Pulmonary artery endothelial cell (primary cell): ENCODE results near the gene ZC2HC1B. TPM values are rescaled to one million over a fixed set of nuclear protein-coding genes. Genes with fewer than 3 reads are reported as not detected.

Experiments
- DNase-seq: peaks from one replicate; pipeline ENCODE4 v3.0.0-alpha.2; 2011; ENCODE audit warnings: low read depth, low spot score
- total RNA-seq: library from RNA; depleted of rRNA; stranded (reverse); fragments of >200 nt; gene quantifications from 2 replicates; pipeline ENCODE4 v1.2.3, GENCODE V29; 2014

The ZC2HC1B gene
- total RNA-seq, 1 donor from 2014 or later: not detected

DNA sequence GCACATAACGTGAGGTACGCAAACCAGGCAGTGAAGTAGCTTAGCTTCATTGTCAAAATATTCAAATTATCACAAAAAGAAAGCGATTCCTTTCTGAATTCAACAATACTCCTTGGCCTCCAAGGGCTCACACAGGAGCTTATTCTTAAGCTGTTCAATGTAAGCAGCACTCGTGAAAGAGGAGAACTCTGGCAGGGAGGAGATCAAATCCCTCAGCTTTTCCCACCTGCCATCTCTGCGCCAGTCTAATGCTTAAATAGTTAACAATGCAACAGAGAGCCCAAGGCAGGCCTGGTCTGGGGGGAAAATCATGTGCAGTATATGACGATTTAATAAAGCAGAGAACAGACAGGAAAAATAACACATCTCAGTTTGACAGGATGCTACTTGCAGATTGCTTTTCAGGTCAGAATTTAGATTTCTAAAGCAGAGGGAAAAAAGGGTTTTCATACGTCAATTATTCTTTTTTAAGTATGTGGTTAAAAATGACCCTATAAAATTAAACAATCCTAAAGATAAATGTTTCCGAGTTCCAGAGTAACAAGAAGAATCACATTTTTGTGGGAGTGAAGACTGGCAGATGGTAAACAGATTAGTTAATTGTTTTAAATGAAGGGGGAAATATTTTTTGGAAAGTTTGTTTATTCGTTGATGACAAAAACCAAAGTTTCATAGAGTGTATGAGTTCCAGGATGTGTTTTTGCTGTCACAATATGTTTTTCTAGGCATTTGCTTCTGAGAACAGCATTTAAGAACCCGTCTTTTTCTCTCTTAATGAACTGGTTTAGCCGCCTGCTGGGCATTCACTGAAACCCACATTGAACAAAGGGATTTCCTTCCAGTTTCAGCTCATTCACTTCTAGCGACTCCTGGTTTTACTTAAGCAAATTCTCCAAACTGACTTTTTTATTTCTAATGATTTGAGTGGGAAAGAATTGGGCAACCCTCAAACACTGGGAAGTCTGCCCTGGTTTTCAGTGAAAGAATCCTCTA, 97.9 kb downstream of the ZC2HC1B start:
- DNase-seq: no peak

GRCh38 chr6:143963158-143963919, 99.1 kb downstream of the ZC2HC1B start:
- no peak for DNase-seq

- DNase-seq: no peak
Observed at GRCh38 chr6:143964674-143965081, 100.4 kb downstream of the ZC2HC1B start.

DNA sequence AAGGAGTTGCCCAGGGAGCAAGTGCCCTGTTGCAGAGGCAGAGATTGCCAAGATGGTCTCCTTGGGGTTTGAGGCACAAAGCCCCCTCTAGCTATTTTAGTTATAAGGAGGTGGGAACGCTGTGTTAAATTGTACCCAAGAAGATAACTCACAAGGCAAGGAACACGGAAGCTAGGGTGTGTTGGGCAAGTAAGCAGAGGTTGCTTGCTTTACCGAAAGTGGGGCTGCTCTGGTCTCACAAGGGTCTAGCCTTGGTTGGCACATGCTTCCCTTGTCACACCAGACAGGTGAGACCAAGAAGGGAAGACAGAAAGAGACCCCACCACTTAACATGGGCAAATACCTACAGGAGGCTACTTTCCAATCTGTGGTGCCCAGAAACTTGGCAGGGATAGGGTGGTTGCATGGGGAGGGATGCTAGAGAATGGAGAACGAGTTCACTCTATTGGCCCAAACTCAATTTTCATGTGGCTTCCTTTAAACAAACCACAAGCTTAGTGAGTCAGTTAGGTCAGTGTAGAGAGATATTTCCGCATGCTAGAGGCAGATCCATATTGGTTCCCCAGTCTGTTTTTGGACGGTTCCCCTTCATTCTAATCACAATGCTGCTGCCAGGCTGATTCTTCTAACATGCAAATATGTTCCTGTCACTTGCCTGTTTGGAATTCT, 101.4 kb downstream of the ZC2HC1B start:
- DNase-seq: no peak

DNA sequence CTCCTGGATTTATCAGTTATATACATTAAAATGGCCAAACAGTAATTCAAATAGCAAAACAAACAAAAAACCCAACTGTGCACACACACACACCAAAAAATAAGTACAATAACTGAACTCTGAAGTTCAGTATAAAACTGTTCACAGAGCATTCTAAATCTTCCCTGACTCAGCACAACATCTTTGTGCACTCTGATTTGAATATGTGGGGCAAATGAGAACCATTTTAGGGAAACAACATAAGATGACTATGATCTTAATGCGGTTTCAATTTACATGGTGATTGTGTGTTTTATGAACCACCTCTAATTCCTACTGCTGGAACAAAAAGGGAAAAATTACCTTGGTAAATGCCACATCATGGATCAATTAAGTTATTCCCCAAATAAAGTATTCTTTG, 102.0 kb downstream of the ZC2HC1B start:
- no peak for DNase-seq

DNA sequence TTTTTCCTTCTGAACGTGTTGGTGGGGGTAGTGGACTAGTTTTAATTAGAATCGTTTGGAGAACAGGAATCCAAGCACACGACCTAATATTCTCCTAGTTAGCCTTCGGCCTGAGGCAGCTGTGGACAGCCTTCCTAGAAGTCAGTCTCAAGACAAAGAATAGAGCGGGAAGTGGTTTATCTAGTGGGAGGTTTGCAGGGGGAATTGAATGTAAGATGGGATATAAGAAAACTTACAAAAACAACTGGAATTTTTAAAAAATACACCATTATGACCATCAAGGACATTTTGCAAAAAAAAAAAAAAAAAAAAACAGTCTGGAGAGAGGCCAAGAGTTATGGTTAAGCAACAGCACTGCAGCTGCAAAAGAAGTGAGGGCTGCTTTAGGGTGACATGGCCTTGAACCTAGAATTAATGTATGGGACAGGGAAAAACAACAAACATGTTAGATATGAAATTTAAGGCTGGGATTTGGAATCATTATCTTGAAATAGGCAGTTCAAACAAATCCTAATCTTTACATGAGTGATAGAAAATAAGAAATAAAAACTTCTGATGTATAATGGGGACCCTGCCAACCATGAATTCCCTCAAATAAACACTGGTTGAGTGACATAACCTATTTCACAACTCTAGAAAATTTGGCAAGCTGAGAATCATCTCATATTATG, 103.6 kb downstream of the ZC2HC1B start:
- DNase-seq: no peak

- no peak for DNase-seq
Observed at GRCh38 chr6:143969077-143969476, 104.8 kb downstream of the ZC2HC1B start.

- no peak for DNase-seq
Observed at GRCh38 chr6:143970456-143971218, 106.4 kb downstream of the ZC2HC1B start.

DNA sequence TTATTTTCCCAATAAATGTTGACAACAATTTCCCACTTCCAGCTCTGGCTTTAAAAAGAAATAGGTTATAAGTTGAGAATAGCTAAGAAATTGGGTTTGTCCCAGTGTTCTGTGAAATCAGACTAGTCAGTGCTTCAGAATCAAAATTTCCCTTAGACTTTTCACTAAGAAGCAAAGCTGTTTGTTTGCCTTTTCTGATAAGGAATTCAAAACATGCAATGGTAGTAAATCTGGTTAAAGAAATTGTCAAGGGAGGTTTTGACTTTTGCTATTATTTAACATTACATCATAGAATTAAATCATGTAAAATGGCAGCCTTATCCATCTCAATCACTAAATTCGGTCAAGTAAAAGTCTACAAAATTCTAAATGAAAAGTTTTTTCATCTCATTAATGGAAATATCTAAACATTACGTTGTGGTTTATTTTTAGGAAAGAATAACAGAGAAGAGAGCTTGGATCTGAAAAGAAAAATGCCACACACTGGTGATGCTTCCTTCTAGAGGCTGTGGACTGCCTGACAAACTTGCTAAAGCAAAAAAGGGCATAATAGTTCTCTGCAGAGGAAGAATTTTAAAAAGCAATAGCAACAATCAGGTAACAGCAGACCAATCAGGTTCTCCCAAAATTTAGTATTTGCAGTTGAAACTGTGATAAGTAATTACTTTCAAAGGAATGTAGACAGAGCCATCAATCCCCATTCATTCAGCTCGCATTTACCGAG, 107.4 kb downstream of the ZC2HC1B start:
- DNase-seq: no peak

DNA sequence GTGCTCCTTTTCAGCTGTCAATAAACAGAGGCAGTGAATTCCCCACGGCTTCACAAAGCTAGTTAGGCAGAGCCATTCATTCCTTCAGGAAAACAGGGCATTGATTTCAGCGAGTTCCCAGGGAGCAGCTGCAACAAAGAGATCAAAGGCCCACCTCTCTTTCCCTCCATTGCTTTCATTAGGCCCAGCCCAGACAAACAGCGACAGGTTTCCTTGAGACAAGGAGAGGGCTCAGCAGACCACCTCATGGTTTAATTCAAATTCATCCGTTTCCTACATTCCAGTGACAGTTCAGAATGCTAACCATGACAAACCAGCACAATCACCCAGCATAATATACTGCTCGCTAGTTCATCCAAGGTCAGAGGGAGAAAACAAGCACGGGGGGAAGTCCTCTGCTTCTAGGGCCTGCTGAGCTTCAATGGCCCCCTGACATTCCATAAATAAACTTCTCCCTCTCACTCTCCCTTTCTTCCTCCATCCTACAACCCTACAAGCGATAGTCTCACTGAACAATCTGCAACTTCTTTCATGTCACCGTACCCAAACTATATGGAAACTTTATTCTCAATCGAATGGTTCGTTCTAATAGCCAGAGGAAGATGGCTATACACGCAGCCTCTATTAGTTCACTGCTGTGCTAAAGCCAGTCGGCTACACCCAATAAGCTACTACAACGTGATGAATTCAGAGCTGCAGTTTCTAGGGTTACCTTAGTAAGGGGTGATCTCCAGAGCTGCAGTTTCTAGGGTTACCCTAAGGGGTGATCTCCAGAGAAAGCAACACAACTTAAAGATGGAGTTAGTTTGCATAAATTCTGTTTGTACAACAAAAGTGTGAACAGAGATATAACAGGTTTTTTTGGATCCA, 109.1 kb downstream of the ZC2HC1B start:
- DNase-seq: no peak

GRCh38 chr6:143974089-143974488, 109.8 kb downstream of the ZC2HC1B start:
- no peak for DNase-seq

GRCh38 chr6:143976806-143977349, 112.6 kb downstream of the ZC2HC1B start:
- DNase-seq: no peak

DNA sequence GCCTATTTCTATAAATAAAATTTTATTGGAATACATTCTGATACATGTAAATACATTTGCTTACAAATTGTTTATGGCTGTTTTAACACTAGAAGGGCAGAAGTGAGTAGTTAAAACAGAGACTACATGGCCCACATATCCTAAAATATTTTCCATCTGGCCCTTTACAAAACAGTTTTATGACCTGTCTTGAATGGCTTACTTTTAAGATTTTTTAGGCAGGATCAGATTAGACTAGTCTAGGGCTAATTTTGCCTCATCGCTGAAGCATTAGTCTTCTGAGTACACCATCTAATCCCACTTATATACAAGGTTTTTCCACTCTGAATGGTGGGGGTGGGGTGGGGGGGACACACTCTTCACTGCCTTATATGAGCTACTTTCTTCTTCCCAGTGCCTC, 116.6 kb downstream of the ZC2HC1B start:
- no peak for DNase-seq

- no peak for DNase-seq
Observed at GRCh38 chr6:143982968-143983367, 118.7 kb downstream of the ZC2HC1B start.

DNA sequence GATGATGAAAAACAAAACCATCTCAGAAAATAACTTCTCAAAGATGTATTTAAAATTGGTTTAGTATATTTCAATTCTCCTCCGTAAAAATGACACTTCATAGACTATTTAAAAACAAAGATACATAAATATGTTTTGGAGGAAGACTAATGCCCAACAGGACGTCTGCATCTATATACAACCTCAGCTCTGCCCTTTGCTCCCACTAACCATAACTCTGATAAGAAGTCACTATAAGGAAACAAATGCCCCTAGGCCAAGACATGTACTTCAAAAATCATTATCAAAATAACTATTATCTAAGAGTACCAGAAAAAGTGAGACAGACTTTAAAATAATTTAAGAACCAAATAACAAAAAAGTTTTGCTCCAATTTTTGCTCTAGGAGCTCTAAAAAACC, 120.4 kb downstream of the ZC2HC1B start:
- DNase-seq: no peak

GRCh38 chr6:143986463-143987065, 122.3 kb downstream of the ZC2HC1B start:
- DNase-seq: no peak
